EH (cell line): ENCODE measurements around the gene TEAD4.

Source experiments
- DNase-seq: peaks from one replicate; pipeline ENCODE4 v3.0.0-alpha.2; 2015; ENCODE audit warnings: low read depth

The TEAD4 gene

DNA sequence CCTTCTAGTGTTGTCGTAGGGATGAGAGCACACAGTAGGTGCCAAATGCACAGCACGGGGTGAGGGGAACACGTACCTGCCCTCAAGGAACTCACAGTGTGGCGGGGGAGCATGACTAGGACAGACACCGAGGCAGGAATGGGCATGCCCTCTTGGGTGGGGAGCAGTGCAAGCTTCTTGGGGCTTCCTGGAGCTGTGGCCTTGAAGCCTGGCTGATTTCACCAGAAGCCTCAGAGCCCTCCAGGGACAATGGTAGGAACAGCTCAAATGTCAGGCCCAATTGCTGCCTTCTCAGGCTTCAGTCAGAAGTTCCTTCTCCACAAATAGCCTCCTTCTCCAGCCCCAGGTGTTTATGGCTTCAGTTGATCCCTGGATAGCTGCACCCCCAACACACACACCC is 43.4 kb downstream of the TEAD4 start:
- no peak for DNase-seq

DNA sequence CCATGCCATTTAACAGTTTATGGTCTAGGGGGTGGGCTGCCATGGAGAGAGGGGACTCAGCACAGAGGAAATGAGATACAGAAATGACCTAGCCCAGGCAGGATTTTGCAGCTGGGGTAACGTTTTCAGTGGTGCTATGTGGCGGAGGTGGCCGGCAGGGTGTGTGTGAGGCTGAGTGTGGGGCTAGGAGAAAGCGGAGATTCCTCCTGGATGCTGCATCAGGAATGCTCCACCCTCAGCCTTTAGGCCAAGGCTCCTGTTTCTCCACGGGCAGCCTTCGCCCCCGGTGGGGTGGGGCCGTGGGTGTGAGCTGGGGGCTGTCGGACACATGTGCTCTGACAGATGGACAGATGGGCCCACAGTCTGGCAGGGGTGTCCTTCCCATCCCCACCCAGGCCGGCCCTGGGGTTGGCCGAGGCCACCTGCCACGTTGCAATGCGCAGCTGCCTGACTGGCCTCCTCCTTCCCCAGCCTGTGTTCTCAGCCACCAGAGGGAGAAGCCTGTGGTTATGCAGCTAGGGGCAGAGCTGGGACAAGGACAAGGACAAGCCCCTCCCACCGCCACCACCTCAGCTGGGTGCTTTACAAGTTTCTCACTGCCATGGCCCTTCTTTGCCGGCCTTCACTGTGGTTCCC is 44.3 kb downstream of the TEAD4 start:
- no peak for DNase-seq

DNA sequence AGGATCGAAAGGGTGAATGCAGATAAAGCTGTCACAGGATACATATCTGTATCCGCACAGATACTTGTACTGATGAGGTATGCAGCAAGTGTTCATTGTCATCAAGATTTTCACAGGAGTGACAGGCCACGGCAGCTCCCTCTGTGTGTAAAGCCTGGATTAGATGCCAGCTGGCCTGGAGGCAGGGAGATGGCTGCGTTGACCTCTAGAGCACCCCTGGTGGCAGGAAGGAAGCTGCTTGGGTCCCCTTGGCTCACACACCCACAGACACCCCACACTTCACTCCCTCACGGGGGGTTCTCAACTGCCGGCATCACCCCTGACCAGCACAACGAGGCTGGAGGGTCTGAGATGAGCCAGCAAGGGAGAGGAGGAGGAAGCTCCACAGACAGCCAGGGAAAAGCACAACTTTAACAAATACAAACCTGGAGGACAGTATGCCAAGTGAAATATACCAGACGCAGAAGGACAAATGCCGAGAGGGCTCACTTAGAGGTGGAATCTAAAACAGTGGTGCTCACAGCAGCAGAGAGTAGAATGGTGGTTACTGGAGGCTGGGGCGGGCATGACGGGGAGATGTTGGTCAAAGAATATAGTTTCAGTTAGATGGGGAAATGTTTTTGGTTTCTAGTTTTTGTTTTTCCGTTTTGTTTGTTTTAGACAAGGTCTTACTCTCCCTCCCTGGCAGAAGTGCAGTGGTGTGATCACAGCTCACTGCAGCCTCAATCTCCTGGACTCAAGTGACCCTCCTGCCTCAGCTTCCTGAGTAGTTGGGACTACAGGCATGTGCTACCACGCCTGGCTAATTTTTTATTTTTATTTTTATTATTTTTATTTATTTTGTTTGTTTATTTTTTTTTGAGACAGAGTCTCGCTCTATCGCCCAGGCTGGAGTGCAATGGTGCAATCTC is 45.7 kb downstream of the TEAD4 start:
- DNase-seq, result peak; percentile 36

DNA sequence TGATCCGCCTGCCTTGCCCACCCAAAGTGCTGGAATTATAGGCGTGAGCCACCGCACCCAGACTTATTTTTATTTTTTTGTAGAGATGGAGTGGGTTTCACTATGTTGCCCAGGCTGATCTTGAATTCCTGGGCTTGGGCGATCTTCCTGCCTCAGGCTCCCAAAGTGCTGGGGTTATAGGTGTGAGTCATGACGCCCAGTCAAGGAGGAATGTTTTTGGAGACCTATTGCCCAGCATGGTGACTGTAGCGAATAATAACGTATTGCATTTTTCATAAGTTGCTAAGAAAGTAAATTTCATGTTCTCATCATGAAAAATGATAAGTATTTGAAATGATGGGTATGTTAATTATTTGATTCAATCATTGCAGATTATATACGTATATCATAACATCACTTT is 46.5 kb downstream of the TEAD4 start:
- peak; percentile 82 for DNase-seq

DNA sequence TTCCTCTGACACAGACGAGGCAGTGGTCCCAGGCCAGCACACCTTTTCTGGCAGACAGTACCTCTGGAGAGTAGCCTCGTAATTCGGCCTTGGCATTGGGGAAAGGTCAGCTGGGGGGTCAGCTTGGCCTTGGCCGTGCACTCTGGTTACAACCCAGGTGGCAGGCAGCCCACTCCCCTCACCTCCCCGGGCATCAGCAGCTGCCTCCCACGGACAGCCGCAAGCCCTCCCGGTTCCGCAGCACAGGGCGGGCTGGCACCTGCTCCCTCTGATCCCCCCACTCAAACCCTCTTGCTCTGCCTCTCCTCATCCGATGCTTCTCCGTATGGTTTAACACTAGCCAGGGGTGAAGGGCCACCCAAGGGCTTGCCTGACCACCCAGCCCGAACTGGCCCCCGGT is 50.6 kb downstream of the TEAD4 start:
- no peak for DNase-seq

DNA sequence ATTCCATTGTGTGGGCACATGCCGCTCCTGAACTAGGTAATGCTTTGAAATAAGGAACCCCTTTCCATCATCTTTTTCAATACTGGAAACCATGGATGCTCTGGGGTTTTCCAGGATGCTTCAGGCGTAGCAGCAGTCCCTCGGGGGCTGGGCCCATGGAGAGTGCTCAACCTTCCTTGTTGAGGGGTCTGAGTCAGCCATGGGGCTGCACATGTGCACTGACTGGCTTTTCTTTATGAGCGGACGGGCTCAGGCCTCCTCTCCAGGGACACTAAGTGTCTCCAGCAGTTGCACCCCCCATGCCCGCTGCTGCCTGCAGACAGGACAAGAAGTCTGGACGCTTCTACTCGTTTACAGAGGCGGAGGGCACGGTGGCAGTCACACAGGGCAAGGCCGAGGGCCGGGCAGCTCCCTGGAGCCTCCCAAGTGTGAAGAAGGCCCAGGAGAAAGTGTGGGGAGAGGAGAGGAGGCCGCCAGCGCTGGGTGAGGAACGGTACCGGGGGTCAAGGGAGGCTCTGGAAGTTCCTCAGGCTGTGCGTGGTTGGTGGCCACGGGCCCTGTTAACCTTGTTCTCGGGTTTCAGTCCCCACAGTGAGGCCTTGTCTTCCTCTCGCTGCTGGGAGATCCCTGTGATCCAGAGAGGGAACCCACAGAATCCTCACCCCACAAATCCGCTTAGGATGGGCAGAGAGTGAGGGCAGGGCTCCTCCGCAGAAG is 51.2 kb downstream of the TEAD4 start:
- DNase-seq, result no peak

DNA sequence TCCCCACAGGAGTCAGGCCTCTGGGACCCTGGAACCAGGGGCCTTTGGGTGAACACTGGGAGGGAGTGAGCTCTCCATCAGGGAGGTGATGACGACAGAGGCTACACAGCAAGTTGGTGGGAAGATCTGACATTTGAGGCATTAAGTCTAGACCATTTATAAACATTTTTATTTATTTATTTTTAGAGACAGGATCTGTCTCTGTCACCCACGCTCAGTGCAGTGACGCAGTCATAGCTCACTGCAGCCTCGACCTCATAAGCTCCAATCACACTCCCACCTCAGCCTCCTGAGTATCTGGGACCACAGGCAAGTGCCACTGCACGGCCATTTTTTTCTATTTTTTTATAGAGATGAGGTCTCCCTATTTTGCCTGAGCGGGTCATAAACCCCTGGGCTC is 53.6 kb downstream of the TEAD4 start:
- no peak for DNase-seq

DNA sequence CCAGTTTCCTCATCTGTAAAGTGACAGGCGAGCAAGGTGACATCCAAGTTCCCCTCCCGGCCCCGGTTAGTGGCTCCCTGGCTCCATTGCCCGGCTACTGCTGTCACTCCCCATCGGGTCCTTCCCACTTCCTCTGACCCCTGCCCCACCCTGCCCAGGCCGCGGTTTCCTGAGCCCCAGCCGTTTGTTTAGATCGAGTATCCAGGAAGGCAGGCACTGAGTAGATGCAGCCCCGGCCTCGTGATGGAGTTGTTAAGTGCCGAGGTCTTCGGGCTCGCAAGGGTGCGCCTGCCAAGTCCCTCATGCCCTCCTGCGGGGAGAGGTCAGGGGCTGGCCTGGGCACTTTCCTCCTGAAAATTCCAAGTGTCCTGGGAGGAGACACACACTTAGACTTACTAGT is 55.4 kb downstream of the TEAD4 start:
- no peak for DNase-seq

DNA sequence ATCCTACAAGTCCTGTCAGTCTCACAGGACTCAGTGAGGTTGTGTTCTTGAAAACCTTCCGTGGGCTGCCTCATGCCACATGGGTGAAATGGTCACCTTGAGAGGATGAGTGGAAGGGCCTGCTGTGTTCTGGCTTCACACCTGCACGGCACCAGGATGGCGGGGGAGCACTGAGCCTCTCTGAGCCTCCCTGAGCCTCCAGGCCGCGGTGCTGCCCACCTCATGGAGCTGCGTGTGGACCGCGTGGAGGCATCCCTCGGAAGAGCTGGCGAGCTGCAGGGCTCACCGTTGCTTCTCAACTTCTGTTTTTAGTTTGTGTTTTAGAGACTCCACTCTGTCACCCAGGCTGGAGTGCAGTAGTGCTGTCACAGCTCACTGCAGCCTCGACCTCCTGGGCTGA is 56.2 kb downstream of the TEAD4 start:
- DNase-seq, result no peak

DNA sequence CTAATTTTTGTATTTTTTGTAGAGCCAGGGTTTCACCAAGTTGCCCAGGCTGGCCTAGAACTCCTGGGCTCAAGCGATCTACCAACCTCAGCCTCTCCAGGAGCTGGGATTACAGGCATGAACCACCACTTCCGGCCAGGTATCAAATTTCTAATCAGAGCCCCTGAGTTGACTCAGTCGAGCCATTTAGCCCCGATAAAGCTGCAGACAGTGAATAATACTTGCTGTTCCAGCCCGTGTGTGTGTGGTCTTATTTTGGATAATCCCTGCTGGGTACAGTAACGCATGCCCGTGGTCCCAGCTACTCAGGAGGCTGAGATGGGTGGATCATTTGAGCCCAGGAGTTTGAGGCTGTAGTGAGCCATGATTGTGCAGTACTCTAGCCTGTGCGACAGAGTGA is 57.0 kb downstream of the TEAD4 start:
- DNase-seq, result peak; percentile 13

DNA sequence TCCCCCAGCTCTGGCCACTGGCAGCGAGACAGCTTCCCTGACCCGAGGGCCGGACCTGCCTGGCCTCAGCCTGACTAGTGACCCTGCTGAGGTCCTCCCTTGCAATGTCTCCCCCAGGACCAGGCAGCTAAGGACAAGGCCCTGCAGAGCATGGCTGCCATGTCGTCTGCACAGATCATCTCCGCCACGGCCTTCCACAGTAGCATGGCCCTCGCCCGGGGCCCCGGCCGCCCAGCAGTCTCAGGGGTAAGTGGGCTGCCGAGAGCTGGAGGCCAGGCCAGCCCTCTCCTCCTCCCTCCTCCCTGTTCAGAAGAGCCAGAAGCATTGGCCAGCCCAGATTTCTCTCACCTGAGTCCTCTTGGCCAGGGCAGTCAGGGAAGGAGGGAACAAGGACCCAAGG is 58.1 kb downstream of the TEAD4 start:
- DNase-seq, result no peak

DNA sequence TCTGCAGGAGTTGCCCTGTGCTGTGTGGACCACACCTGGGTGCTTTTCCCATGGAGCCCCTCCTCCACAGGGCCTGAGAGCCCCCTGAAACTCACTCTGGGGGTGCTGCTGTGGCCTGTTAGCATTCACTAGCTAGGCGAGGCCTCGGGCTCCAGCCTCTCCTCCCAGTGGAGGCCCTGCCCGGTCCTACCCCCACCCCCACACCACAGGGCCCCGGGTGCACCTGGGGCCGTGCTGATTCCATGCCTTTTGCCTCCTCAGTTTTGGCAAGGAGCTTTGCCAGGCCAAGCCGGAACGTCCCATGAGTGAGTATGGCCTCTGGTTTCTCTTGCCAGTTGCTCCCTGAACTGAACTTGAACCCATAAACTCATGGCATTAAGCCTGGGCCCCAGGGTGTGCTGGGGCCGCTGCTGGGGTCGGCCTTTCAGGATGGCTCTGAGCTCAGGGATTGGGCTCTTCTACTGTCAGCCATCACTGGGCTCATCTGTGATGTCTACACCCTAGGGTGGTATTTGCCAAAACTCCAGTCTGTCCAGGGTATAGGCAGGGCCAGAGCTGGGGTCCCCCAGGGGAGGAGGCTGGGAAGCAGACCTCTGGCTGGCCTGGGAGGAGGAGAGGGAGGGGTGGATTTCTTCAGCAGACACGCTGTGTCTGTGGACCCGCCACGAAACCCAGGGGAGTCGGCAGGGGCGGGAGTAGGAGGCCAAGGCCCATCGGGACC is 59.2 kb downstream of the TEAD4 start:
- no peak for DNase-seq

DNA sequence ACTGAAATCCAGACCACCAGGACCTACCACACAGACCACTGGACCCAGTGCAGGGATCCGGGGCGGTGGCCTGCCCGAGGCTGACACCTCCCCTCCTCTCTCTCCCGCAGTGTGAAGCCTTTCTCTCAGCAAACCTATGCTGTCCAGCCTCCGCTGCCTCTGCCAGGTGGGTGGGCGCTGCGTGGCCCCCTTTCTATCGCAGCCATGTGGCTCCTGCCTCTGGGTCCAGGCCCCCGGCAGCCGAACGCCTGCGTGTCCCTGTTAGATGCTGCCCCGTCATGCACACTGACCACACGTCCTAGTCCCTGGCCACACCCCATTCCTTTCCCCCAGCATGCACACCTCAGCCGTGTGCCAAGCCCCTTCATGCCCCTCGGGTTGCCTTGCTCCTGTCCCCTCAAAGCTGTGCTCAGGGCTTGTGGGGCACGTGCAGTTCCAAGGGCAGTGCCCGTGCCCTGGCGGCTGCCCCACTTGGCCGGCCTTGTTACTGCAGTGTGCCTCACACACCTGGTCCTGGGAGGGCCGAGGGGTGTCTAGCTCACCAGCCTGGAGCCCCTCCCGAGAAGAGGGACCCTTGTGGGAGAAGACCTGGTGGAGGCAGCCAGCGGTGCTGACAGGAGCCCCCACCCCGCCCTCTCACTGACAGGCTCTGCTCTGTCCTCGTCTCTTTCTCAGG is 59.9 kb downstream of the TEAD4 start:
- DNase-seq, result no peak

DNA sequence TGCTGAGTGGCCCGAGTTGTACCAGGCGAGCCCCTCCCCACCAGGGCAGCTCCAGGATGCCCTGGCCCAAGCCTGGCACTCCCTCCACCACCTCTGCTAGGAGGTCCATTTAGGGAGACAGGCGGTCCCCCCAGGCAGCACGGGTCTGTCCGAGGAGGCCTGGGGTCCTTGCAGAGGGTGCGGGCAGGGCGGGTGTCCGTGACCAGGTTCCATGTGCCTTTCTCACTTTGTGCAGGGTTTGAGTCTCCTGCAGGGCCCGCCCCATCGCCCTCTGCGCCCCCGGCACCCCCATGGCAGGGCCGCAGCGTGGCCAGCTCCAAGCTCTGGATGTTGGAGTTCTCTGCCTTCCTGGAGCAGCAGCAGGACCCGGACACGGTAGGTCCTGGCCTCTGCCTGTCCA is 61.2 kb downstream of the TEAD4 start:
- no peak for DNase-seq

DNA sequence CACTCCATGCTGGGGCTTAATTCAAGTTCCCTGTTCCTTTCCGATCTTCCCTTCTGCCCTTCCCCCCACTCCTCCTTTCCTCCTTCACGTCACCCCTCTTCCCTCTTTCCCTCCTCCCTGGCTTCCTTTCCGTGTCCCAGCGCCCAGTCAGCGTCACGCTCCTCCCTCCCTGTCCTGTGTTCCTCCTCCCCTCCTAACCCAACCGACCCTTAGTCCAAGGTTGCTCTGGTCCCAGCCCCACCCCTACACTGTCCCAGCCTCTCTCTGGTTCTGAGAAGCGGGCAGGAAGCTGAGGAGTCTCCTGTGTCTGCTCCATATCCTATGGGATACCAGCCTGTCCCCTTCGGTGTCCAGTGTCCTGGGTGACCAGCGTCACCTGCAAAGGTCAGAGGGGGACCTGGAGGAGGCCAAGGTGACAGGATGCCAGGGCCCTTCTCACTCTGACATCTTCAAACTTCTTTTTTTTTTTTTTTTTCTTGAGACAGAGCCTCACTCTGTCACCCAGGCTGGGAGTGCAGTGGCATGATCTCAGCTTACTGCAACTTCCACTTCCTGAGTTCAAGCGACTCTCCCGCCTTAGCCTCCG is 61.7 kb downstream of the TEAD4 start:
- DNase-seq, result no peak

DNA sequence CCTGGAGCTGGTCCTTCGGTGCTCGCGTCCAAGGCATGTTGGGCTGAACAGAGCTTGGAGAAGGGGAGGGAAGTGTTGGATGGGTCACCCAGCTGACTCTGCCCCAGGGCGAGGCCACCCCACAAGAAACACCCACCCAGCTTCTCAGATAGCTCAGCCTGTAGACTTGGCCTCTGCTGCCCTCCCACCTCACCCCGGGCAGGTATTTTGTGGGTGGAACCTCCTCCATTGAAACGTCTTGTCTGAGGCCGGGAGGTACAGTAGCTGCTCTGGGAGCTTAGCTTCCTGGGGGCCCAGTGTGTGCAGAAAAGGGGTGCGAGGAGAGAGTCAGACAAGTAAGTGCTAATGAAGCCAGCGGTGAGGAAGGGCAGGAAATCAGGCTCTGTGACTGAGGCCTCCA is 63.2 kb downstream of the TEAD4 start:
- DNase-seq, result no peak

DNA sequence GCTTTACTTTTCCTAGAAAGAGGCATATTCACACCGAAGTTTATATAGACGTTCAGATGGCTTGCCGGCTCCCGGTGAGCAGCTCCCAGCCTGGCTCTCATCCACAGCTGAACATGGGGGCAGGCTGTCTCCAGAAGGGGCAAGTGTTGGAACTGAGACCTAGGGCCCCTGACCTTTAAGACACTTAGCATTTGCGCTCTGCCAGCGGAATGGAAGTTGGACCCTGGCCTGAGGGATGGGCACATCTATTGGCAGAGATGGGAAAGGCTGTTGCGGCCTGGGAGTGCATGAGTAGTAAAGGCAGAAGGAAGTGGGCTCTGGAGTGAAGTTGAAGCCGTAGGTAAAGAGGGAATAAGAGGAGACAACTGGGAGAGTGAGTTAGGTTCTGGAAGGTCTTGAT is 63.8 kb downstream of the TEAD4 start:
- DNase-seq, result no peak

DNA sequence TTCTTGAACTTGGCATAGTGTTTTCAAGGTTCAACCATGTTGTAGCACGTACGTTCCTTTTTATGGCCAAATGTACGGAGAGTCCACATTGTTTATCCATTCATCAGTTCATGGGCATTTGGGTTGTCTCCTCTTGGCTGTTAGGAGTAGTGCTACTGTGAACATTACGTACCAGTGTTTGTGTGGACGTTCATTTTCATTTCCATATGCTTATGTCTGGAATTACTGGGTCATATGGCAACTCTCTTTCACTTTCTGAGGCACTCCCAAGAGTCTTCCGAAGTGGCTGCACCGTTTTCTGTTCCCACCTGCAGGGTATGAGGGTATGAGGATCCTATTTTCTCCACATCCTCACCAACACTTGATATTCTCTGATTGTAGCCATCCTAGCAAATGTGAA is 68.9 kb downstream of the TEAD4 start:
- DNase-seq, result no peak

DNA sequence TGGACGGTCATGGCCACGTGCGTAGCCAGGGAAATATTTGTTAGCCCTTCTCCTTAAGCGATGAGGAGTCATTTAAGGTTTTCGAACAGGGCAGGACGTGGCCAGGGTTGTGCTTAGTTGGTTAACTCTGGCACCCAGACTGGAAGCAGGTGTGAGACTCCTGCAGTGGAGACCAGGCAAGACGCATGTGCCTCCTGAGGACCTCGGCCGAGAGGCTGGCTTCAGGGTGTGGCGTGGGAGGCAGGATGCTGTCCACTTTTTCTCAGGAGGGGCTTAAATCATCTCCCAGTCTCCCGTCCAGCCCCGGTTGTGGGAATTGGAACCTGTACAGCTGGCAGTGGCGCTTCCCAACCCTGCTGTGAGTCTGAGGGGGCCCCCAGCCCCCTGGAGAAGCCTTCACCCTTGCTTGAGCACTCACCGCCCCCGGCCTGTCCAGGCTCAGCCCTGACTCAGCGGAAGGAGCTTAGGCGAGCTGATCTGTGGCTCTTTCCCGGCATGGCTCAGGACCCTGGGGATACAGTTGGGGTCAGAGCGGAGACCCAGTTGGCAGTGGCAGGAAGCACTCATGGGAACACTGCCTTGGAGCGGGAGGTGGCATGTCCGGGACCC is 71.7 kb downstream of the TEAD4 start:
- DNase-seq, result no peak

DNA sequence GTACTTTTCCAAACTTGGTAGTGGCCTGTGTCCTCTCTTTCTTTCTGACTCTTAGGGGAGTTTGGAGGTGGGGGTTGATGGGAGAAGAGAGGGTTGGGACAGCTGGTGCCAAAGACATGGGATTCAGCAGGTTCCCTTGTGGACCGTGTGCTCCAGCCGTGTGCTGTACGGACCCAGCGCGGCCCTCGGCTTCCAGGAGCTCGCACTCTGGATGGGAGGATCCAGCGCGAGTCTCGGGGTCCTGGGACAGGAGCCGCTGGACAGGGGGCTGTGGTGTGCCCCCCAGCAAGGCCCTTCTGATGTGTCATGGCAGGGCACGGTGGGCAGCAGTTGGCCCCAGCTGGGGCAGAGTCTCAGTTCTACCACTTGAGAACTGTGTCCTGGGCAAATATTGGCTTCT is 73.0 kb downstream of the TEAD4 start:
- no peak for DNase-seq
